ENCODE measurements around the gene ADARB2. TPM values are rescaled to one million over a fixed set of nuclear protein-coding genes. Genes with fewer than 3 reads are reported as not detected.

ADARB2 gene
- total and polyA plus RNA-seq, 2 experiments from 2014 or later: 0.13 to 0.48 TPM

DNA sequence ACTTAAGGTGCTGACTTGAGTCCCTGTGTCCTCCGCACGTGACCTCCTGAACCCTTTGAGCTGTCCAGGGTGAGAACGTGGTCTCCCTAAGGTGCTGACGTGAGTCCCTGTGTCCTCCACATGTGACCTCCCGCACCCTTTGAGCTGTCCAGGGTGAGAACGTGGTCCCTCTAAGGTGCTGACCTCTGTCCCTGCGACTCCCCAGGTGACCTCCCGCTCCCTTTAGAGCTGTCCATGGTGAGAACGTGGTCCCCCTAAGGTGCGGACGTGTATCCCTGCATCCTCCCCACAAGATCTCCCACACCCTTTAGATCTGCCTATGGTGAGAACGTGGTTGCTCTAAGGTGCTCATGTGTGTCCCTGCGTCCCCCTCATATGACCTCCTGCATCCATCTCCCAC, 174.3 kb downstream of the ADARB2 start:
- Histone ChIP-seq H3K27me3 (peaks cover 6% of the 10 kb centered on the region), H3K4me2 (no peak overlapping the region), H3K9me2 (replicated peaks; ENCODE audit: insufficient read depth) (no peaks in the 10 kb centered on the region), H3K4me1 (ENCODE audit: insufficient read depth) (no peaks in the 10 kb centered on the region), H3K79me2 (no peaks in the 10 kb centered on the region), H4K20me1 (ENCODE audit: insufficient read depth, poor library complexity, severe bottlenecking) (no peaks in the 10 kb centered on the region), H3K27ac (no peak overlapping the region), H3K36me3 (replicated peaks; ENCODE audit: insufficient read depth, low read depth) (no peaks in the 10 kb centered on the region), H2AFZ (no peak overlapping the region), H3K9me3 (ENCODE audit: low read depth) (no peaks in the 10 kb centered on the region), H3K4me3 (no peak overlapping the region)
- 96% methylated on average over 13 of the region's 13 CpGs for WGBS (ENCODE audit: low lambda C conversion rate, missing lambda C conversion rate)
- TF ChIP-seq EZH2phosphoT487 (IDR thresholded peaks at IDR 0.05; ENCODE audit: low read depth, severe bottlenecking, unreplicated experiment) (no peak), EZH2 (IDR thresholded peaks at IDR 0.05; ENCODE audit: borderline replicate concordance) (no peak)
- TF ChIP-seq, protein P1, sequence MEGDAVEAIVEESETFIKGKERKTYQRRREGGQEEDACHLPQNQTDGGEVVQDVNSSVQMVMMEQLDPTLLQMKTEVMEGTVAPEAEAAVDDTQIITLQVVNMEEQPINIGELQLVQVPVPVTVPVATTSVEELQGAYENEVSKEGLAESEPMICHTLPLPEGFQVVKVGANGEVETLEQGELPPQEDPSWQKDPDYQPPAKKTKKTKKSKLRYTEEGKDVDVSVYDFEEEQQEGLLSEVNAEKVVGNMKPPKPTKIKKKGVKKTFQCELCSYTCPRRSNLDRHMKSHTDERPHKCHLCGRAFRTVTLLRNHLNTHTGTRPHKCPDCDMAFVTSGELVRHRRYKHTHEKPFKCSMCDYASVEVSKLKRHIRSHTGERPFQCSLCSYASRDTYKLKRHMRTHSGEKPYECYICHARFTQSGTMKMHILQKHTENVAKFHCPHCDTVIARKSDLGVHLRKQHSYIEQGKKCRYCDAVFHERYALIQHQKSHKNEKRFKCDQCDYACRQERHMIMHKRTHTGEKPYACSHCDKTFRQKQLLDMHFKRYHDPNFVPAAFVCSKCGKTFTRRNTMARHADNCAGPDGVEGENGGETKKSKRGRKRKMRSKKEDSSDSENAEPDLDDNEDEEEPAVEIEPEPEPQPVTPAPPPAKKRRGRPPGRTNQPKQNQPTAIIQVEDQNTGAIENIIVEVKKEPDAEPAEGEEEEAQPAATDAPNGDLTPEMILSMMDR (IDR thresholded peaks at IDR 0.05; ENCODE audit: poor library complexity): no peak
- no peak for DNase-seq (ENCODE audit: low spot score)

DNA sequence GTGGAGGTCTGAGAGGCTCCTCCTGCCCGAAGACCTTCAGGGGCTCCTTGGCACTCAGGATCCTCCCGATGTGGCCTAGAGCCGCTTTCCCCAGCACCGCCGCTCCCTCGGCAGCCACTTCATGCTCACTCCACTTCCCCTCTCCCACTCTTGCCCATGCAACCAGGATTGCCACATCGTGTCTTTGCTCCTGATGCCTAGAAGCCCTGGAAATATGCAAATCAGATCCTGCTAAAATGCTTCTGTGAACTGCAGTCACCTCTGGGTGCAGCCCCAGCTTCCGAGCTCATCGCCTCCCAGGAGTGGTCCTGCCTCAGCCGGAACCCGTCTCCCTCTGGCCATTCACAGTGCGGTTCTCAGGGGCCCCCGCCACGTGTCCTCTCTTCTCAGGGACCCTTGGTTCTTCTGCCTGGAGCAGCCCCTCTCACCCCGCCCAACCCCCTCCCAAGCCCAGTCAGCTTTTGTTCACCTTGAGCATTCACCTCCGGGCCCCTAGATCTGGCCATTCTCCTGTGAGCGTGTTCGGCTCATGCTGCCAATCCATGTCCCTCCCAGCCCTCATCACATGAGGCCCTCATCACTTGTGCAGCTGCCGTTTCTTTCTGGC, 175.5 kb downstream of the ADARB2 start:
- WGBS (ENCODE audit: low lambda C conversion rate, missing lambda C conversion rate): 88% methylated on average over 19 of the region's 19 CpGs
- H3K4me3 ChIP-seq: no peak overlapping the region
- H4K20me1 ChIP-seq (ENCODE audit: insufficient read depth, poor library complexity, severe bottlenecking): no peaks in the 10 kb centered on the region
- no peak for DNase-seq (ENCODE audit: low spot score)
- H3K9me3 ChIP-seq (ENCODE audit: low read depth): no peaks in the 10 kb centered on the region
- no peaks in the 10 kb centered on the region for H3K4me1 ChIP-seq (ENCODE audit: insufficient read depth)
- peaks cover 6% of the 10 kb centered on the region for H3K27me3 ChIP-seq
- no peaks in the 10 kb centered on the region for H3K9me2 ChIP-seq (replicated peaks; ENCODE audit: insufficient read depth)
- no peak overlapping the region for H3K27ac ChIP-seq
- TF ChIP-seq EZH2phosphoT487 (IDR thresholded peaks at IDR 0.05; ENCODE audit: low read depth, severe bottlenecking, unreplicated experiment) (no peak), EZH2 (IDR thresholded peaks at IDR 0.05; ENCODE audit: borderline replicate concordance) (no peak)
- no peaks in the 10 kb centered on the region for H3K36me3 ChIP-seq (replicated peaks; ENCODE audit: insufficient read depth, low read depth)
- no peak overlapping the region for H2AFZ ChIP-seq
- H3K79me2 ChIP-seq: no peaks in the 10 kb centered on the region
- no peak overlapping the region for H3K4me2 ChIP-seq

DNA sequence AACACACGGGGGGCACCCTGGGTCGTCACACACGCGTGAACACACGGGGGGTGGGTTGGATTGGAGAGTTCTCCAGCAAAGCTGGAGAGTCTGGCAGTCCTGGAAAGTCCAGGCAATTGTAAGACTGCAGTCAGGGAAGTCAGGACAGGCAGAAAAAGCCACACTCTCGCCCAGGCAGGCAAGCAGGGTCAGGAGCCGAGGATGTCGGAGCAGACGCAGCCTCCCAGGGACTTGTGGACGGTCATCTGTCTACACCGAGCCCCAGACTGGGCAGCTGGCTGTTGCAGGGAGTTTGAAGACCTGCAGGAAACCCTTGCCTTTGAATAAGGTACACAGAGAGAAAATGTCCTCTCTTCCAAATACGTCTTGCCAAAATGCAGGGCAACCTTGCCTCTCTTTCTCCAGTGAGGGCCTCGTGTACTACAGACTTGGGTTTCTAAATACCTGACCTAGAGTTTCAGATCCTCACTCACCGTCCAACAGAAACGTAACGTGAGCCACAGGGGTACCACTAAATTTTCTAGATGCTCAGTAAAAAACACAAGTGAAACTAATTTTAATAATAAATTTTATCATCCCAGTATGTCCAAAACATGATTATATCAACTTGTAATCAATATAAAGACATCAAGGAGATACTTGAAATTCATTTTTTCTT, 176.7 kb downstream of the ADARB2 start:
- no peaks in the 10 kb centered on the region for H3K79me2 ChIP-seq
- peaks cover 6% of the 10 kb centered on the region for H3K27me3 ChIP-seq
- H3K36me3 ChIP-seq (replicated peaks; ENCODE audit: insufficient read depth, low read depth): no peaks in the 10 kb centered on the region
- H3K4me1 ChIP-seq (ENCODE audit: insufficient read depth): no peaks in the 10 kb centered on the region
- no peak overlapping the region for H2AFZ ChIP-seq
- H3K9me2 ChIP-seq (replicated peaks; ENCODE audit: insufficient read depth): no peaks in the 10 kb centered on the region
- DNase-seq (ENCODE audit: low spot score): no peak
- H3K4me2 ChIP-seq: no peak overlapping the region
- H4K20me1 ChIP-seq (ENCODE audit: insufficient read depth, poor library complexity, severe bottlenecking): no peaks in the 10 kb centered on the region
- TF ChIP-seq EZH2phosphoT487 (IDR thresholded peaks at IDR 0.05; ENCODE audit: low read depth, severe bottlenecking, unreplicated experiment) (no peak), EZH2 (IDR thresholded peaks at IDR 0.05; ENCODE audit: borderline replicate concordance) (no peak)
- TF ChIP-seq, protein P1 (IDR thresholded peaks at IDR 0.05; ENCODE audit: poor library complexity): no peak
- H3K27ac ChIP-seq: no peak overlapping the region
- H3K9me3 ChIP-seq (ENCODE audit: low read depth): no peaks in the 10 kb centered on the region
- H3K4me3 ChIP-seq: no peak overlapping the region
- WGBS (ENCODE audit: low lambda C conversion rate, missing lambda C conversion rate): 74% methylated on average over 14 of the region's 16 CpGs

DNA sequence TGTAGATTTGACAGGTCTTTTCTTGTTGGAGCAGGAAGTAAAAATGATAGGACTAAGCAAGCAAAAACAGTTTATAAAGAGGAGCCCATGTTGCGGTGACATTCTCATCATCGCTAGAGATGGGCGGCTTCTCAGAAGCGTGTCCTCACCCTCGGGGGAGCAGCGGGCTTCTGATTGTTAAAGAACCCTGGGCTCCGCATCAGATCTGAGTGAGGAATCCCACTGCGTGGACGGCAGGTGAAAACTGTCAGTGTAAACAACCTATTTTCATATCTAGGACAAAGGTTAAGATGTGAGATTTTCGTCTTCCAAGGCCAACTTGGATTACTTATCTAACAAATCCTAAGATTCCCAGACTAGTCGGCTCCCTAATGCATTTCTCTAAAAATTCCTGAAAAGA, 177.6 kb downstream of the ADARB2 start:
- TF ChIP-seq EZH2phosphoT487 (IDR thresholded peaks at IDR 0.05; ENCODE audit: low read depth, severe bottlenecking, unreplicated experiment): no peak
- no peak for TF ChIP-seq EZH2 (IDR thresholded peaks at IDR 0.05; ENCODE audit: borderline replicate concordance)
- TF ChIP-seq, protein P1 (IDR thresholded peaks at IDR 0.05; ENCODE audit: poor library complexity): no peak
- no peaks in the 10 kb centered on the region for H3K9me2 ChIP-seq (replicated peaks; ENCODE audit: insufficient read depth)
- H3K4me3 ChIP-seq: no peak overlapping the region
- no peaks in the 10 kb centered on the region for H4K20me1 ChIP-seq (ENCODE audit: insufficient read depth, poor library complexity, severe bottlenecking)
- no peaks in the 10 kb centered on the region for H3K79me2 ChIP-seq
- peak overlapping the region; percentile 33 for H3K4me2 ChIP-seq
- H3K4me1 ChIP-seq (ENCODE audit: insufficient read depth): no peaks in the 10 kb centered on the region
- no peak for DNase-seq (ENCODE audit: low spot score)
- peaks cover 6% of the 10 kb centered on the region for H3K27me3 ChIP-seq
- H3K36me3 ChIP-seq (replicated peaks; ENCODE audit: insufficient read depth, low read depth): no peaks in the 10 kb centered on the region
- no peak overlapping the region for H3K27ac ChIP-seq
- H2AFZ ChIP-seq: no peak overlapping the region
- H3K9me3 ChIP-seq (ENCODE audit: low read depth): no peaks in the 10 kb centered on the region
- WGBS (ENCODE audit: low lambda C conversion rate, missing lambda C conversion rate): 26% methylated on average over 11 of the region's 11 CpGs

All from hepatocyte (in vitro differentiated cells).